Right atrium auricular region (tissue), 2 donors: Measurements from ENCODE around the gene DOLPP1. TPM values are rescaled to one million over a fixed set of nuclear protein-coding genes. Genes with fewer than 3 reads are reported as not detected.

Experiments used
- DNase-seq: peaks from one replicate; pipeline ENCODE4 v3.0.0-alpha.2; 2019; ENCODE audit warnings: low spot score
- H3K27ac ChIP-seq, 2 donors: fragments of 200-600 bp; sonication (generic); 1 replicate in 1 of 2; 2 replicates in 1 of 2; pipeline ENCODE4 v1.5.1; 2016 to 2019
- H3K27me3 ChIP-seq, 2 donors: fragments of 200-600 bp; sonication (generic); one replicate each; pipeline versions ENCODE4 v1.5.1 to v1.6.0; 2017 to 2019
- H3K36me3 ChIP-seq: fragments of 200-600 bp; sonication (generic); one replicate; pipeline ENCODE4 v1.5.1; 2016
- H3K4me1 ChIP-seq, 2 donors: fragments of 200-600 bp; sonication (generic); one replicate each; pipeline versions ENCODE4 v1.5.1 to v1.6.0; 2017 to 2019
- H3K4me3 ChIP-seq, 2 donors: fragments of 200-600 bp; sonication (generic); 1 replicate in 1 of 2; 2 replicates in 1 of 2; pipeline ENCODE4 v1.5.1; 2017 to 2019; ENCODE audit warnings: mild to moderate bottlenecking in 1 of 2, moderate library complexity in 1 of 2
- H3K9me3 ChIP-seq, 2 donors: fragments of 200-600 bp; sonication (generic); one replicate each; pipeline ENCODE4 v1.5.1; 2019
- total RNA-seq, 2 donors: library from RNA; depleted of rRNA; stranded (reverse); fragments of >200 nt; gene quantifications; one replicate each; pipeline ENCODE4 v1.1.0, GENCODE V29; 2016
- TF ChIP-seq, protein P1 (sequence below), 2 donors: fragments of 200-600 bp; sonication (generic); IDR thresholded peaks; one replicate each; pipeline ENCODE4 v1.5.1; 2019; ENCODE audit warnings: antibody characterized with exemption in 2 of 2

Gene DOLPP1
- total RNA-seq, 2 donors from 2014 or later, result 4.8 to 5.4 TPM

DNA sequence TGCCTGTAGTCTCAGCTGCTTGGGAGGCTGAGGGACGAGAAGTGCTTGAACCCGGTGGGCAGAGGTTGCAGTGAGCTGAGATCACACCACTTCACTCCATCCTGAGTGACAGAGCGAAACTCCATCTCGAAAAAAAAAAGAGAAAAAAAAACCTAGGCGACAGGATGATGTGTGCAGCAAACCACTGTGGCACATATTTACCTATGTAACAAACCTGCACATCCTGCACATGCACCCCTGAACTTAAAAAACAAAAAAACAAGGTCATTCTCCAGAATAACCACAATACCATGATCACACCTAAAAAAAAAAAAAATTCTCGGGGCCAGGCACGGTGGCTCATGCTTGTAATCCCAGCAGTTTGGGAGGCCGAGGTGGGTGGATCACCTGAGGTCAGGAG is 7.5 kb upstream of the DOLPP1 start:
- TF ChIP-seq, protein P1, sequence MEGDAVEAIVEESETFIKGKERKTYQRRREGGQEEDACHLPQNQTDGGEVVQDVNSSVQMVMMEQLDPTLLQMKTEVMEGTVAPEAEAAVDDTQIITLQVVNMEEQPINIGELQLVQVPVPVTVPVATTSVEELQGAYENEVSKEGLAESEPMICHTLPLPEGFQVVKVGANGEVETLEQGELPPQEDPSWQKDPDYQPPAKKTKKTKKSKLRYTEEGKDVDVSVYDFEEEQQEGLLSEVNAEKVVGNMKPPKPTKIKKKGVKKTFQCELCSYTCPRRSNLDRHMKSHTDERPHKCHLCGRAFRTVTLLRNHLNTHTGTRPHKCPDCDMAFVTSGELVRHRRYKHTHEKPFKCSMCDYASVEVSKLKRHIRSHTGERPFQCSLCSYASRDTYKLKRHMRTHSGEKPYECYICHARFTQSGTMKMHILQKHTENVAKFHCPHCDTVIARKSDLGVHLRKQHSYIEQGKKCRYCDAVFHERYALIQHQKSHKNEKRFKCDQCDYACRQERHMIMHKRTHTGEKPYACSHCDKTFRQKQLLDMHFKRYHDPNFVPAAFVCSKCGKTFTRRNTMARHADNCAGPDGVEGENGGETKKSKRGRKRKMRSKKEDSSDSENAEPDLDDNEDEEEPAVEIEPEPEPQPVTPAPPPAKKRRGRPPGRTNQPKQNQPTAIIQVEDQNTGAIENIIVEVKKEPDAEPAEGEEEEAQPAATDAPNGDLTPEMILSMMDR (IDR thresholded peaks at IDR 0.05), result no peak
- Histone ChIP-seq H3K27ac (no peak overlapping the region), H3K27me3 (no peaks in the 10 kb centered on the region)

DNA sequence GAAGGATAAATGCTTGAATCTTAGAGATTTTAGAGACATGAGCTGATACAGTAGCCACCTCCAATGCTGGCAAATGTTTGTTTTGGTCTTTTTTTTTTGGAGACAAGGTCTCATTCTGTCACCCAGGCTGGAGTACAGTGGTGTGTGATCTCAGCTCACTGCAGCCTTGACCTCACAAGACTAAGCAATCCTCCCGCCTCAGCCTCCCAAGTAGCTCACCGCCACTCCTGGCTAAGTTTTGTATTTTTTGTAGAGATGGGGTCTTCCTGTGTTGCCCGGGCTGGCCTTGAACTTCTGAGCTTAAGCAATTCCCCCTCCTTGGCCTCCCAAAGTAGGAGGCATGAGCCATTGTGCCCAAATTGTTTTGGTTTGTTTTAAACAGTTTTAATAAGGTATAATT is 6.8 kb upstream of the DOLPP1 start:
- Histone ChIP-seq H3K27me3 (no peaks in the 10 kb centered on the region), H3K27ac (no peak overlapping the region), H3K4me1 (peaks cover 0 to 12% of the 10 kb centered on the region in 2 donors), H3K4me3 (no peak overlapping the region), H3K36me3 (no peaks in the 10 kb centered on the region), H3K9me3 (no peaks in the 10 kb centered on the region)
- TF ChIP-seq, protein P1 (IDR thresholded peaks at IDR 0.05), result no peak
- DNase-seq, result no peak

More for the DNA sequence above, 7.5 kb upstream of the DOLPP1 start:
- H3K9me3 ChIP-seq, result no peaks in the 10 kb centered on the region
- no peak overlapping the region for H3K4me3 ChIP-seq
- H3K4me1 ChIP-seq, result peaks cover 0 to 19% of the 10 kb centered on the region in 2 donors
- peaks cover 6% of the 10 kb centered on the region for H3K36me3 ChIP-seq
- DNase-seq, result no peak

DNA sequence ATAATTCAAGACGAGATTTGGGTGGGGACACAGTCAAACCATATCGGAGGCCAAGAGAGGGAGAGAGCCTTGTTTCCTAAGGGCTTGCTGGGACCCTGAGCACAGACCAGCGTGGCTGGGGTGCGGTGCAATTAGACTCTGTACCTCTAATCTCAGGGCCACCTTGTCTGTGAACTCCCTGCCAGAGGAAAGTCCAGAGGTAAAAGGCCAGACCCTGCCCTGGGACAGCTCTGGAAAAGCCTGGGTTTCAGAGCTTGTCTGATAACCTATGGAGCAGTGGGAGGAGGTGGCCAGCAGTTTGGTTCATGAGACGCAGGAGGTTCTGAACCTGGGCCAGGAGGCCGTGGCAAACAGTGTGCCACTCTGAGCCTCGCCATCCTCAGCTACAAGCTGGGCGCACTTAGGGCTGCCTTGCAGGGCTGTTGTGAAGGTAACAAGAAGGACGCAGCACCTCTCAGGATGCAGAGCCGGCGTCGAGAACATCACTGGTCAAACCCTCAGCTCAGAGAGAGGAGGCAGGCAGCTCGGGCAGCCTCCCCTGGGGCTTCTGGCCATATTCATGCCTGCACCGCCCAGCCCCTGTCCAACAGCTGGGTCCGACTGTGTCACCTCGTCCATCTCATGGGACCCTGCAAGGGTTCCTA is 4.8 kb upstream of the DOLPP1 start:
- no peak for DNase-seq
- Histone ChIP-seq H3K9me3 (no peaks in the 10 kb centered on the region), H3K4me1 (peaks cover 0 to 8% of the 10 kb centered on the region in 2 donors), H3K36me3 (no peaks in the 10 kb centered on the region), H3K27me3 (no peaks in the 10 kb centered on the region), H3K4me3 (no peak overlapping the region), H3K27ac (no peak overlapping the region)
- TF ChIP-seq, protein P1 (IDR thresholded peaks at IDR 0.05), result no peak

DNA sequence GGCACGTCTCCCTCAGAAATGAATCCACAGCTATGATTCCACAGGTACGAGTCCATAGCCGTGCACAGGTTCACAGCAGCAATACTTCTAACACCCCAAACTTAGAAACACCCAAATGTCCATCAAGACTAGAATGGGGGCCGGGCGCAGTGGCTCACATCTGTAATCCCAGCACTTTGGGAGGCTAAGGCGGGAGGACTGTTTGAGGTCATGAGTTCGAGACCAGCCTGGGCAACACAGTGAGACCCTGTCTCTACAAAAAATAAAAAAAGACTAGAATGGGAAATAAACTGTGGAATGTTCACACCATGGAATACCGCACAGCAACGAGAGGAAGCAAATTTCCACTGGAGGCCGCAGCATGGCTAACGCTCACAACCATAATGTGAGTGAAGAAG is 4.3 kb upstream of the DOLPP1 start:
- H3K36me3 ChIP-seq, result no peaks in the 10 kb centered on the region
- TF ChIP-seq, protein P1 (IDR thresholded peaks at IDR 0.05), result no peak
- H3K4me1 ChIP-seq, result peaks cover 0 to 10% of the 10 kb centered on the region in 2 donors
- DNase-seq, result no peak
- no peaks in the 10 kb centered on the region for H3K9me3 ChIP-seq
- no peak overlapping the region for H3K4me3 ChIP-seq
- no peaks in the 10 kb centered on the region for H3K27me3 ChIP-seq
- H3K27ac ChIP-seq, result no peak overlapping the region

- Histone ChIP-seq H3K4me1 (peaks cover 0 to 16% of the 10 kb centered on the region in 2 donors), H3K27me3 (no peaks in the 10 kb centered on the region), H3K27ac (no peak overlapping the region), H3K4me3 (no peak overlapping the region), H3K36me3 (no peaks in the 10 kb centered on the region), H3K9me3 (no peaks in the 10 kb centered on the region)
- TF ChIP-seq, protein P1 (IDR thresholded peaks at IDR 0.05), result no peak
- no peak for DNase-seq
Observed at GRCh38 chr9:129077236-129077635, 3.7 kb upstream of the DOLPP1 start.
